Mesenteric fat pad (tissue), 1 donor: ENCODE measurements around the gene MYL3. TPM values are rescaled to one million over a fixed set of nuclear protein-coding genes. Genes with fewer than 3 reads are reported as not detected.

Experiments used
- DNase-seq: peaks from one replicate; pipeline ENCODE4 v3.0.0-alpha.2; 2020; ENCODE audit warnings: low spot score
- total RNA-seq: library from RNA; stranded (reverse); fragmentation: NEBNext Ultra II Directional; extraction: Animal tissue kit (Norgen Biotek cat#: 25700); gene quantifications from one replicate; pipeline ENCODE4 v1.2.1, GENCODE V29; 2021
- donor health status: DM: yes; HTN: yes; CAD: no.

The MYL3 gene
- total RNA-seq, 1 donor from 2014 or later, result 2.6 TPM

DNA sequence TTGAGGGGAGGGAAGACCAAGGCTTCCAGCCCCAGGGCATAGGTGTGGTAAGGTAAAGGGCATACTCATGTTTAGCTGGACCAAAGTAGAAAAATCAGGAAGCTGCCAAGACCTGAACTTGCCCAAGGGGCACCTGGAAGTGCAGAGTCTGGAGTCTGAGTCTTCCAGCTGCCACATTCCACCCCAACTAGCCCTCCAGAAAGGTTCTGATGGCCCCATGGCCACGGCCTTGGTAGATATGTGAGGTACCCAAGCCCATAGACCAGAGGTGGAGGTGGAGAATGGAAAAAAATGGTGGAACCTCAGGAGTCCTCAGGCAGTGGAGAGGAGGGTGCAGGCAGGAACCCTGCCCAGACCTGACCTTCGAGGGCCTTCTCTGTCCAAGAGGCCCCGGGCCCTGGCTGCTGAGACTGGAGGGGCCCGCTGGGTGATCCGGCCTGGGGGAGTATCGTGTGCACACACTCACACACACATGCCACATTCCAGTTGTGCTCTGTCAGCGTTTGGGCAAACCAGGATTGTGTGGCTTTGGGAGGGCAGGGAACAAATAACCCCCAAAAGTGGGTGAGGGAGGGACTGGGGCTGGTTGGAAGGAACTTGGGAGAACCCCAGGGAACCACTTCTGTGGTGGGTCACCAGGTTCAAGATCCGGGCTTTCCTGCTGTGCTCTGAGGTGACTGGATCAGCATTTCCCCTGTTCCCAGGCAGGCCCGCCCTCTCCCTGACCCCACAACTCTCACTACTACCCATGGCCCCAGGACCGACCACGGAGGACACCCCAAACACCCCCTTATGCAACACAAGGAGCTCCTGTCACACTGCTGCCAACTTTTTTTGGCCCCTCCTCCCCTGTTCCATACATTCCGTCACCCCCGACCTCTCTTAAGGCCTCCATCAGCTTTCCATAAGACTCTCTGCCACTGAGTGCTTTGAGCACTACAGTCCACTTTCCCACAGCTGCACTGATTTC is 11.6 kb downstream of the MYL3 start:
- peak; percentile 72 for DNase-seq

DNA sequence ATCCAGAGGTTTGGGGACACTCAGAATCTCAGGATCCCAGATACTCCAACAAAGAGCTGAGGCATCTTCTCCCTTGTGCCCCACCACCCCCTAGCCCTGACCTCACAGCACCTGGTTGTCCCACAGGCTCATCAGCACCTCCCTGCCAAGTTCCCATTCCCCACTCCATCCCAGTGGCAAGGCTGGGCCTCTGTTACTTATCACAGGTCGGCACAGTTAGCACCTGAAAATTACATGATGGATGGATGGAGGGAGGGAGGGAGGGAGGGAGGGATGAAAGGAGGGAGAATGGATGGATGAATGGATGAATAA is 12.8 kb downstream of the MYL3 start:
- DNase-seq, result no peak

DNA sequence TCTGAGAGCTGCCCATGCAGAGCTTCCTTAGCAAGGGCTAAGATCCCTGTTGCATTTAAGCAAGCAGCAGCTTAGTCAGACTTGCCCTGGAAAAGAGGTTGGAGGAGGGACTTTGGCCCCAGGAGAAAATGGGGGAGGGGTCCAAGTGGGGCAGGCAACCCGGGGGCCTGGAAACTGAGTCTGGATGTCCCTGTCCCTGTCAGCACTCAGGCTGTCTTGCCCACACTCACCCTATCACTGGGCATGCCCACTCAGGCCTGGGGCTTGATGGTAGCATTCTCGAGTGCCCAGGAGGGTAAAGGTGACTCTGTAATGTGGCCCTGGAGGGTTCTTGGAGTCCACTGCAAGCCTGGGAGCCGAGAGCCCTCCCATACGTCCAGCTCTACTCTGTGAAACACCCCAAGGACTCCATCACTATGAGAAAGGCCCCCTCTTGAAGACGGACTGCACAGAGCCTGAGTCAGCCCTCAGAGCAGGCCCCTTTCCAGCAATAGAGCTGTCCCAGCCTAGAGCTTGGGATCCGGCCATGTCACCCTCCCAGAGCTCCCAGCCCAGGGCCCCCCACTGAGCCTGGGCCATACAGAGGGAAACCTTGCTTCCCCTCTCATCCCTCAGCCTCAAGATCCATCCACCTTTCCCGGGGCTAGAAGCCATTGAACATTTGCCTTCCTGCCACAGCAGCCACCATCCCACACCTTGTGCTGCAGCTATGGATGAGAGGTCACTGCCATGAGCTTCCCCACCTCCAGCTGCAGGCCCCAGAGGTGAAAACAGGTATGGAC is 13.4 kb downstream of the MYL3 start:
- peak; percentile 65 for DNase-seq

DNA sequence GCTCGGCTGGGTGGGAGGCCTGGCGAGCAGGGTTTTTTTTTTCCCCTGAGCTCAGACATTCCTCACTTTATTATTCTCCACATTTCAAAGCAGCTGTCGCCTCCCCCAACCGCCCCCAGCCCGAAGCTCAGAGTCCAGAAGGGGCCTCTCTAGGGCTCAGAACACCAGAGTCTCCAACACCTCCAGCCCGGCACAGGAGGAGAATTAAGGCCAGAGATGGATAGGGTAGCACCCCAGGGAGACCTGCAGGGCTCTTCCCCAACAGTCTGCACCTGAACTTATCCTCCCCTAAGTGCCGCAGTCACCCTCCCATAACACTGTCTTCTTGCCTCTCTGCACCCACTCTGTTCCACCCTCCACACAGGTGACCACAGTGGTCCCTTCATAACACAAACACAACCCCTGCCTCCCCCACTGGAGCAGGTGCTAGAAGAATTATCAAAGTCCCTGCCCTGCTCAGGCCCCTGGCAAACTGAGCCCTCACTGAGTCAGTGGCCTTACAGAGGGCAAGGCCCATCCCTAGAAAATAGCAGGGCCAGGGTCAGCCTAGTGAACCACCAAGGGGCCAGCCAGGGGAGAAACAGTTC is 14.1 kb downstream of the MYL3 start:
- peak; percentile 60 for DNase-seq

DNA sequence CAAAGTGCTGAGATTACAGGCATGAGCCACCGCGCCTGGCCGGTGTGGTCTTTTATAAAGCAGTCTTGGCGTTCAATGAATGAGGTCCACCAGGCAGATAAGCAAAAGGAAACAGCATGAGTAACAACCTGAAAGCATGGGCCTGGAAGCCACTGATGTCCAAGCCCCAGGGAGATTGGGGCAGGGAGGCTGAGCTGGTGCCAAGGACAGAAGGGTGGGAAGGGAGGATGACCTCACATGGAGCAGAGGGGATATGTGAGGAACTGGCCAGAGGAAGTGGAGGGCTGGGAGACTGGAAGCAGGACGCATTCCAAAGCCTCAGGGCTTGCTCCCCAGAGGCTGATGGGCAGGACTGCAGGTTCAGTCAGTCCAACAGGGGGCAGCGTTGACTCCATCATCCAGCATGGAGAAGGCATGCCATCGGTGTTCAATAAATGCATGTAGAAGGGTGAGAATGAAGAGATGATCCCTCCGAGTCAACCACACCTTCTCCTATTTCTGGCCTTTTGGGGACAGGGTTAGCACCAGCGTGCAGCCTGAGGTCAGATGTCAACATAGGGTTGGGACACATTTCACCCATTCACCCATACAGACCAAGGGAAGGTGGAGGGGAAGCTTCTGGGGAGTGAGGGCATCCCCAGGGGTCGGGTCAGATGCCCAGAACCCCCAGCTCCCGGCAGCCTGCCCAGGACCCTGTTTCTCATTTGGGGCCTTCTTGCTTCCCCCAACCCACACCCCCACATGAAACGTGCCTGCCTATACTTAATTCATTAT is 14.8 kb downstream of the MYL3 start:
- DNase-seq, result peak; percentile 87

DNA sequence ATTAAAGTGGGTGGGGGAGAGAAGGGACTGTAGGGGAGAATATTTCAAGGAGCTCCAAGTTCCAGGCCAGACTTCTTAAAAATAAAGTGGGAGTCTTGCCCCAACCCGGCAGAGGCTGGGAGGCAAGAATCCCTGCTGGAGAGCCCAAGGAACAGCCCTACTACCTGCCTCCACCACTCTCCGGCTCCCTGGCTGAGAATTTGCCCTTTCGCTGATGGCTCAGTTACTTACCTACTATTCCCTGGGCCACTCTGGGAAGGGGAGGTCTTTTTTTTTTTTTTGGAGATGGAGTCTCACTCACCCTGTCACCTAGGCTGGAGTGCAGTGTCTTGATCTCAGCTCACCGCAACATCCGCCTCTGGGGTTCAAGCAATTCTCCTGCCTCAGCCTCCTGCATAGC is 15.5 kb downstream of the MYL3 start:
- DNase-seq, result no peak

DNA sequence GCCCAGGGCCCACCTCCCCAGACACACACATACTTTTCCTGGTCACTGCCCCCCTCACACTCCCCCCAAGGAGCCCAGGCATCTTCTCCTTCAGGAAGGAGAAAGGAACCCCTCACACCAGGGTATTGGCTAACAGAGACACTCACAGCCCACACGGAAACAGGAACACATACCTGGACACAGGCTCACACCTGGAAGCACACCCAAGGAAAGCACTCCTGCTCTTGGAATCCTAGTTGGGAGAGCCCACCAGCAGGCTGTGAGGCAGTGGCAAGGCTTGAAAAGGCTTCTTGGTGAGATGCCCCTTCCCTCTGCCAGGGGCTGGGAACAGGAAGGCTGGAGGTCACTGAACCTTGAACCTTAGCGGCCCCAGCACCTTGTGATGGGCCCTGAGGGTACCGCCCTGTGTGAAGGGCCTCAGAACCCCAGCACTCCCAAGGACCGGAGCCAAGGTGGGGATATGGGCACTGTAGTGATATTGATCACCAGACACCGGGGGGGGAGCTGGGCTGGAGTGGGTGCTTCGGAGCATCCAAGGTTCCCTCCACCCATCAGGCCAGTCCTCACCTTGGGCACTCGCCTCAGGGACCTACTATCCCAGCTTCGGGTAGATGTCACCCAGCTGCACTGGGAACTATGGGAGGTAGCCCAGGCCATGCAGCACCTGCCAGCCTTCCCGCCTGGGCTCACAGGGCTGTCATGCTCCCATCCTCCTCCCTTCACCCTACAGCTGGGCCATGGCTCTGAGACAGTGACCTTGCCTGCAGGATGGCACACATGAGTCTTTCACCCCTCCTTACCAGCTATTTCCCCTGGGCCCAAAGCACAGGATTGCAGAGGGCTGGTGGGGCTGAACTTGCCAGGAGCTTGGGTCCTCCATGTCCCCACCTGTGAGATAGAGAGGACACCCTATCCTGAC is 16.4 kb downstream of the MYL3 start:
- no peak for DNase-seq

DNA sequence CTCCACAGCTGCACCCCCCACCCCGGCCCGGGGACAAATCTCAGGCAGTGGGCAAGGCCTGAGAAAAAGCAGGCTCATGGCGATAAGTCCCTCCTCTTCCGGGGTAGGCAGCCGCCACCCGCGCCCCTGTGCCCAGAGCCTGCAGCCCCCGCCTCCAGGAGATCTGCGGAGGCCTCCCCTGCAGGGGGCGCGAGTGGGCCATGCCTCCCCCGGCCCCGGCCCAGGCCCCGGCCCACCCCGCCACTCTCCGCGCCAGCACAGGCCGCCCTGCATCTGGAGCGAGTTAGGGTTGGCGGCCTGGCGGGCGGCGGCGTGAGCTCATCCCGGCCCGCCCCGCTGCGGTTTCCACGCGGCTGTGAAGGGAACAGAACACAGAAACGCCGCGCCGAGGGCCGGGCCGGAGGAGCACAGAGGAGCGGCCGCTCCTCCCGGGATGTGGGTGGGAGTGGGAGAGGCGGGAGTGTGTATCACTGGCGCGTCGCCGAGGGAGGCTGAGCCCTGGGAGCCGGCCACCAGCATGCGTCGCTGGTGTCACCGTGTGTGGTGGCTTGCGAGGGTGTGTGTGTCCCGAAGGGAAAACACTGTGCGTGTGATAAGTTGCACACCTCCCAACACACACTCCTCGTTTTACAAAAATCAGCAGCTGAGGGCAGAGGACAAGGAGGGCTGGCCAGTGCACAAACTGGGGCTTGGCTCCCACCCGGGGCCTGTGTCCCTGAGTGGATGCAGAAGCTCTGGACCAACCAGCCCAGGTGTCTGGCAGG is 17.2 kb downstream of the MYL3 start:
- DNase-seq, result peak; percentile 93

DNA sequence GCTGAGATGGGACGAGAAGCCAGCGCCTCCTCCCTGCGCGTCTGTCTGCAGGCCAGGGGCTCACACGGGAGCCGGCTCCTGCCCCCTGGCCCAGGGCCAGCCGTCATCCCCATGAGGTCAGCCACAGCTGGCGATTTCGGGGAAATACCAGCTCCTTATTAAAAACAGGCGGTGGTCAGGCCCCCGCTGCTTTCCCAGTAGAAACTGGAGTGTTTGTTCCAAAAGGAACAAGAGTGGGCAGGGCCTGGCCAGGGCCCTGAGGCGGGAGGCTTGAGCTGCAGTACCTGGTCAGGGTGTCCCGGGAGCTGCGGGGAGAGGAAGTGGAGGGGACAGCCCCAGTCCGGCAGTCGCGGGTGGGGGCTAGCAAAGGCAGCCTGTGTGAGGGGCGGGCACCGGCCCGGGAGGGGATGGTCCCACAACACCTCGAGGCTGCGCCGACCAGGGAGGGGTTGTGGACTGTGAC is 17.8 kb downstream of the MYL3 start:
- DNase-seq, result peak; percentile 92

DNA sequence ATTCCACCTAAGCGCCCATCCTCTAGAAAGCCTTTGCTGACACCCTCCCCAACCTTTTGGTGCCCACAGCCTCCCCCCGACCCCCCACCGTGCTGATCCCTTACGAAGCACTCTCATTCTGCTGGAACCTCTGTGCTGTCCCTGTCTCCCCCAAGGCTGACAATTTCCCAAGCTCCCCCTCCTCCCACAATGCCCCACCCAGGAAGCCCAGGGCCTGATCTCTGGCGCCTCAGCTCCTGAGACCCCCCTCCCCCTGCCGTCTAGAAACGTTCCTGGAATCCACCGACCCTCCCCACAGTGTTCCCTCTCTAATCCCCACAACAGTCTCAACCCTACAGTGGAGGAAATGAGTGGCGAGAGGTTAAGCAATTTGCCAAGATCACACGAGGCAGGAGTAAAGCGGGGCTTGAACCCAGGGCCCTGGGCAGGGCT is 18.3 kb downstream of the MYL3 start:
- no peak for DNase-seq

DNA sequence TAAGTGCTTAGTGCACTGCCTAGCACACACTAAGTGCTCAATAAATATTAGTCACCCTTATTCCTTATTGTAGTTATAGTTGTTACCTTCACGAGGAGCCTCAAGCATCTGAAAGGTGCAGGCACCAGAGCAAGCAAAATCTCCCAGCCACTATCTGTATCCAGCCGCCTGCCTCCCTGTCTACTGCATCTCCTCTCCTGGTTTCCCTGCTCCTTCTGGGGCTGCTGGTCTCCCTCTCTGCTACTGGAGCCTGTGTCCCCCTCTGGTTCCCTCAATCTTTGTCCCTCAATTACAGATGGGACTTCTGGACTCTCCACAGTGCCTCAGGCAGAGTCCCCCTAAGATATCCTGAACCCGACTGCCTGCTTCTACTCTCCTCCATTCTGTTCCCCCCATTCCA is 18.8 kb downstream of the MYL3 start:
- DNase-seq, result no peak

DNA sequence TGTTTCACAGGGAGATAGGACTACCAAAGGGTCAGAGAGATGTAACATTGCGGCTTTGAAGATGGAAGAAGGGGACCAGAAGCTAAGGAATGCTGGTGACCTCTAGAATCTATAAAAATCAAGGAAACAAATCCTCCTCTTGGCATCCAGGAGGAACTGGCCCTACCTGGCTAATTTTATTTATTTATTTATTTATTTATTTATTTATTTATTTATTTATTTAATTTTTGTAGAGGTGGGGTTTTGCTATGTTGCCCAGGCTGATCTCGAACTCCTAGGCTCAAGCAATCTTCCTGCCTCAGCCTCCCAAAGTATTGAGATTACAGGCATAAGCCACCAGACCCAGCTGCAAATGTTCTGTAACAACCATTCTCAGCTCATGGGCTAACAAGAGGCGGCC is 19.7 kb downstream of the MYL3 start:
- DNase-seq, result no peak

DNA sequence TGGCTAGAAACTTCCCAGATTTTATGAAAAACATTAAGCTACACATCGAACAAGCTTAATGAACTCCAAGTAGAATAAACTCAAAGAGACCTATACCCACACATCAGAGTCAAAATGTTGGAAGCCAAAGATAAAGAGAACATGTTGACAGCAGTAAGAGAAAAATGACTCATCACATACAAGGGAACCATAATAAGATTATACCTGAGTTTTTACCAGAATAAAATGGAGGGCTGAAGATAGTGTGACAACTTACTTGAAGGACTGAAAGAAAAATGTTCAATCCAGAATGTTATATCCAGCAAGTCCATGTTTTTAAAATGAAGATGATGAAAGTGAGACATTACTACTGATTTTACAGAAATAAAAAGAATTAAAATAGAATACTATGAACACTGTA is 22.8 kb downstream of the MYL3 start:
- no peak for DNase-seq

DNA sequence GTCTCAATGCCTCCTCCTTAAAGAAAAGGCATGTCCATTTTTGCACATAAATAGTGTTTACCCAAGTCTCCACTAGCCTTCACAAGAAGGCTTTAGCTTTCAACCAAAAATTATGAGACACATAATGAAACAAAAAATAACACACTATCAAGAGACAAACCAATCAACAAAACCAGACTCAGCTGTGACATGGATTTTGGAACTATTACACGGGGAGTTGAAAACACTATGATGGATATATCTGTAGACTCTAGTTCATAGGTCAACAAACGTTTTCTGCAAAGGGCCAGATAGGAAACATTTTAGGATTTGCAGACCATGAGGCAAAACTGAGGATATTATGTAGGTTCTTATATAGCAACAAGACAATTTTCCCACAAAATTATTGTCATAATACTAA is 24.9 kb downstream of the MYL3 start:
- DNase-seq, result no peak

DNA sequence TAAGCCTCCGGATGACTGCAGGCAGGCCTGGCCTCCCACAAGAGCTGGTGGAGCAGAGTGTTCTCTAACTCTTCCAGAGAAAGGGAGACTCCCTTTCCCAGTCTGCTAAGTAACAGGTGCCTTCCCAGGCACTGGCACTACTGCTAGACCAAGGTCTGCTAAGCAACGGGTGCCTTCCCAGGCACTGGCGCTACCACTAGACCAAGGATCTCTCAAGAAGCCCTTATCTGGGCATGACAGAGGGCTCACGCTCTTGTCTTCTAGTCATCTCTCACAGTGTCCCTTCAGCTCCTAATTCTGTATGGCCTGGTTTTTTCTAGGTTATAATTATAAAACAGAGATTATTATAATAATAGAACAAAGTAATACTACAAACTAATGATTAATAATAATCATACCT is 27.8 kb downstream of the MYL3 start:
- DNase-seq, result no peak

DNA sequence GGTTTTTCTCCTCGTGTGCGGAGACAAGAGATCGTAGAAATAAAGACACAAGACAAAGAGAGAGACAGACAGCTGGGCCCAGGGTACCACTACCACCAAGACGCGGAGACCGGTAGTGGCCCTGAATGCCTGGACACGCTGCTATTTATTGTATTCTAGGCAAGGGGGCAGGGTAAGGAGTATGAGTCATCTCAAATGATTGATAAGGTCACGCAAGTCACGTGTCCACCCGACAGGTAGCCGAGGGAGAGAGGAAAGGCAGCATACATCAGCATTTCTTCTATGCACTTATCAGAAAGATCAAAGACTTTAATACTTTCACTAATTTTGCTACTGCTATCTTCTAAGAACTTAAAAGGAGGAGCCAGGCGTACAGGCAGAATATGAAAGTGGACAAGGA is 28.2 kb downstream of the MYL3 start:
- no peak for DNase-seq

DNA sequence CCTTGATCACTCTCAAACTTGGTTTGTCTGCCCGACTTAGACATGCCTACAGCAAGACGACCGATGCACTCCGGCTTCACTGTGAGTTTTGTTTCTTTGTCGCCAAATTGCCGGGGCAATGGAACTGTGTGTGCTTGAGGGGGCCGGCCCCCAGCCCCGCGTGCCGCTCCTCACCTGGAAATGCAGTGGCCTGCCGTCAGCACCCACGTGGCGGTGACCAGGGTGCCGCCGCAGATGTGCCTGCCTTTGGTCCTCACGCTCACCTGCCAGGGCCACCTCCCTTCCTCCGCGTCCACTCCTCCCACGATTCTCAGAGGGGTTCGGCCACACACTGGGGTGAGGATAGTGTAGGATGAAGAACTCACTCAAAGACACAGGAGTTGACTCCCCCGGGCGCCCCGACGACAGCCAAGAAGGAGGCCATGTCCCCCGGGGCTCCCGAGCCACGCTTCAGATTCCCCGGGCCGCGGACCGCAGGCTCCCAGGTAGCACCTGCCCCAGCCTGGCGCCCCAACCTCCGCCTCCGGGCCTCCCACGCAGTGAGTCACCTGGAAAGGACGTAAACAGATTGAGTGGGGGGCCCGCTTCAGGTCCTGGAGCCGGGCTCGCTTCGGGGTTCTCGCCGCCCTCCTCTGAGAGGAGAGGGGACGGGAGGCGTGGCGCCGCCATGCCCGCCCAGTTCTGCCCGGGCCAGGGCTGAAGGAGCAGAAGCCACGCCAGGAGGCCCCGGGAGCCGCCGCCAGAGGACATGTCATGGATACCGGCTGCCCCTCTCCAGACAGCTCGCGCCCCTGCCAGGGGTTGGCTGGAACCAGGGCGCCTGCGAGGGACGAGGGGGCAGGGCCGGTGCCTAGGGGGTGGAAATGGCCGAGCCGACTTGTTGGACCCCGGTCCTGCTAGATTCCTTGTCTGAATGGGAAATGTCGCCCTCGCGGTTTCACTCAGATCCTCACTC is 29.6 kb downstream of the MYL3 start:
- DNase-seq, result peak; percentile 90

DNA sequence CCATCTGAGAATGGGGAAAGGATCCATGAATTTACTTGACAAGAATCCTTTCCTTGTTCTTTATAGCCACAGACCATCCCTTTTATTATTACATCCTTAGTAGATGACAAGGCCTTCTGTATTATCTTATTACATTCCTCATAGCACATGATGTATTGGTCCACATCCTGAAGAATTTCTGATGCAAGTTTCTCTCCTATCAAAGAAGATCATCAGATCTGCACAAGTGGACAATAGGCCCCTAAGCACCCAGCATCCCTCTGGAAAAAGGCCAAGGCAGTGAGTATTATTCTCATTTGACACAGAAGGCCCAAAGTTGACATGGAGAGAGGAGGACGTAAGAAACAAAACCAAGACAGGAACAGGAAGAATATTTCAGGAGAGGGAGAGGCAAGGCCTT is 31.4 kb downstream of the MYL3 start:
- no peak for DNase-seq
